HG03280 (cell line): ENCODE results near the gene HARBI1.

Experiments used
- ATAC-seq: cut with Tn5 transposase; IDR thresholded peaks from one replicate; pipeline ENCODE4 v1.9.1; 2021; ENCODE audit warnings: mild to moderate bottlenecking, moderate library complexity; ENCODE audit not compliant: unreplicated experiment

Gene HARBI1

DNA sequence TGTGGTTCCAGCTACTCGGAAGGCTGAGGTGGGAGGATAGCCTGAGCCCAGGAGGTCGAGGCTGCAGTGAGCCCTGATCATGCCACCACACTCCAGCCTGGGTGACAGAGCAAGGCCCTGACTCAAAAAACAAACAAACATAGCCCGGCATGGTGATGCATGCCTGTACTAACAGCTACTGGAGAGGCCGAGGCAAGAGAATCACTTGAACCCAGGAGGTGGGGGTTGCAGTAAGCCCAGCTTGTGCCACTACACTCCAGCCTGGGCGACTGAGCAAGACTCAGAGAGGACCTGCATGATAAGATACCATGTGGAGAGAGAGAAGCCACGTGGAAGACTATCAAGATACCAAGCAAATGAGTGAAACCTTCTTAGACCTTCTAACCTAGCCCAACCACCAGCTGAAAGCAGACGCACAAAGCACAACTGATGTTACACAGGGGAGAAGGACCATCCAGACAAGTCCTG lies 59.3 kb downstream of the HARBI1 start:
- ATAC-seq, result no peak

DNA sequence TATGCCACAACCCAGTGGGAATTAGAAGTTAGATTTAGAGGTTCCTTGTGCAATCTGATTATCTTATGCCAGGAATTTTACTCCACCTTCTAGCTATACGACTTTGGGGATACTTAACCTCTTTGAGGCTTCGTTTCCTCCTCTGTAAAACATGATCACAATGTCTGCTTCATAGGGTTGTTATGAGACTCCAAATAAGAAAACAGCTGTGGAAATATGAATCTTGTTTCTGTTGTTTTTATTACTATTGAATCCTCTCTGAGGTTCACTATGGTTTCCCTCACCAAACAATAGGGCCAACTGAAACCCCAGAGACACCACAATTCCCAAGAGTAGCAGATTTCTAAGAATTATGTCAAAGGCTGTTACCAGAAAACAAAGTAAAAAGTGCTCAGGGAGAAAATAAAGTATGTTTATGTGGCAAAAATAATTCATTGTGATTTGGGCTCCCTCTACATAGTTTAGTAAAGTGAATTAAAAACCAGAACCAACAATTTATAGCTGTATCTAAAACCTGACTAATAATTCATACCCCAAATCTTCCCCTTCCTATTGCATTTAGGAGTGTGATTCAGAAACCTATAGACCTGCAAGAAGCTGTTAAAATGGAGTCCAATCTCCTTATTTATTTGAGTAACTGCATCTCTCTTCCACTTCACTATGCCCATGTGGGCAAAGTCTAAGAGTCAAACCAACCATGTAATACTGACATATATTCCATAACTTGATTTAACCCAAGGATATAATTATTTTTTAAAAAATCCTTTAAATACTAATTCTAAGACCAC lies 61.6 kb downstream of the HARBI1 start:
- ATAC-seq, result no peak

DNA sequence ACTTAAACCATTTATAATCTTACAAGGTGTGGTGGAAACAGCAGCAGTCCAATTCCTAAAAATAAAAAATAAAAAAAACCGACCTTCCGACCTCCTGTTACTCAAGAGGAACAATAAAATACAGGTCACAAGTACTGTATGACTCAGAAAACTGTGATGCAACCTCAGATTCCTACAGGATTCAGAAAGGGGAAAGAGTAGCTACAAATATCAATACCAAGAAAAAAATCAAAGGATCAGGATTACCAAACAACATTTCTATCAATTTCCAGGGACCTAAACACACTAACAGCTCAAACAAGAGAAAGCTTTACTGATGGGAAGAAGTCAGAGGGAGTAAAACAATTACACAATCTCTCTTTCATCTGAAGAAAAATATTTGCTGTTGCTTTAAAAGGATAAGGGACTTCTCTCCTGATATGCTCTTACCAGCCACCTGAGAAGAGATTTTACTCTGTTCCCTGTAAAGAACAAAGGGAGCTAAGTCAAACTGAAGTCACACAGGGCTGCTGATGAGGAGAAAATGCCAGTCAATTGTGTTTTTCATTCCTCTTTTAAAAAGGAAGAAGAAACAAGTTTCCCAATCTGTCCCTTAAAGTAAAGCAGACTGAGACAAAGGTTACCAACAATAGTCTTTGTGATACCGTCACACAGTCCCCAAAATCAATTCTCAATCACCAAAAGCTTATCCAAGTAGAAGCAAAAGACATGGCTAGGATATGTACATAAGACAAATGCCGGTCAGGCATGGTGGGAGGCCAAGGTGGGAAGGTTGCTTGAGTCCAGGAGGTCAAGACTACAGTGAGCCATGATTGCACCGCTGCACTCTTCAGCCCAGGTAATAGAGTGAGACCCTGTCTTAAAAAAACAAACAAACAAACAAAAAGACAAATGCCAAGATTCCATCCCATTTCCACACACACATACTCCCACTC lies 62.5 kb downstream of the HARBI1 start:
- no peak for ATAC-seq

DNA sequence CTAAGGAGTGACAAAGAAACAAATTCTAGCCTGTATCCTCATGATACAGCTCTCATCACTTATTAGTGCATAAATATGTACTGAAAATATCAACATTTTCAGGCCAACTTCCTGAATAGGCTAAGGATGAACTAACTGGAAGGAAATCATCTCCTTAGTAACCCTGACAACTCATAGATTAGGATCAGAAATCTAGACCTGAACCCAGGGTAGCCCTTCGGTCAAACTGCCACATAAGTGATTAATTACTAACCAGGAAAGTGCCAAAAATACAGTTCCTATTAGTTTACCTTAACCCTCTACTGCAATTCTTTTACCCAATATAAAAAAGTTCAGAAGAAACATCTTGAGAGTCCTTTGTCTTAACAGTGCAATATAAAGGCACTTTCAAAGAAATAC lies 63.2 kb downstream of the HARBI1 start:
- no peak for ATAC-seq
